ENCODE measurements around the gene RXRA.

The RXRA gene

DNA sequence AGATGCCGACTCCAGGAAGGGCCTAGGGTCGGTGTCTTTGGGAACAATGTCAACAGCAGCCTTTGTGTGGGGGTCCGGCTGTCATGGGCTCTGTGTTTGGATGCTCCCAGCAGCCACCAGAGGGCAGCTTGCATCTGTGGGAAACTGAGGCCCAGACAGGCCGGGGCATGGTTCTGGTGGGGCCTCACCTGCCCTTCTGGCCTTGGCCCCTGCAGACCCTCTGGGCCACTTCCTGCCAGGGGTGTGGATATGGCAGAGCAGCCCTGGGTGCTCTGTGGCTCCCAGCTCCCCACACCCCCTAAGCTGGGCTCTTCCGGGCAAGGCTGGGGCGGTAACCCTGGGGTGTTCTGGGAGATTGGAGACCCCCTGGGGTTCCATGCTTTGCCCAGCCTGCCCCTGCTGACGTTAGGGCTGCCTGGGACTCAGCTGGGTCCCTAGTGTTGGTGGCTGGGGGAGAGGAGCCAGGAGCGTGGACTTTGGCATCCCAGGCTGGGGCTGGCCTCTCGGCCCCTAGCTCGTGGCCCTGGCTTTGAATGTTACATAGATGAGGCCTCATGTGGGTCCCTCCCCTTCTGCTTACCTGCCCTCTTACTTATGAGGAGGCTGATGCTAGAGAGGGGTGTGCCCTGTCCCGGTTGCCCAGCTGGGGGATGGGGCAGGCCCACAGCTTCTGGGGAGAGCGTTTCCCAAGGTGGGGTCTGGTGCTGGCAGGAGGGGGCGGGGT lies 38.3 kb downstream of the RXRA start:
- Histone ChIP-seq H2AFZ (ENCODE audit: low read length) (no peak overlapping the region), H3K9me2 (ENCODE audit: low read depth, low read length) (no peaks in the 10 kb centered on the region), H3K79me2 (ENCODE audit: insufficient read depth, low read length) (no peaks in the 10 kb centered on the region), H3K4me2 (ENCODE audit: low read length) (no peak overlapping the region), H3K4me3 (ENCODE audit: low read depth, low read length, poor library complexity, severe bottlenecking) (no peak overlapping the region), H3K9me3 (ENCODE audit: low read length) (no peaks in the 10 kb centered on the region), H3K9ac (ENCODE audit: low read length) (no peak overlapping the region), H3K27ac (ENCODE audit: low read depth, low read length, poor library complexity, severe bottlenecking) (no peak overlapping the region), H3K36me3 (ENCODE audit: insufficient read depth, low read length) (no peaks in the 10 kb centered on the region), H3F3A (ENCODE audit: insufficient read depth, low read length) (no peaks in the 10 kb centered on the region), H3K4me1 (ENCODE audit: insufficient read depth, low read length, severe bottlenecking) (no peaks in the 10 kb centered on the region), H4K20me1 (ENCODE audit: insufficient read depth, low read length) (no peaks in the 10 kb centered on the region), H3K27me3 (ENCODE audit: insufficient read depth, low read length) (peaks cover 6% of the 10 kb centered on the region; the same call in 1 of the 2 replicates)
- TF ChIP-seq EZH2 (IDR thresholded peaks at IDR 0.05; ENCODE audit: borderline replicate concordance, low read length) = no peak
- TF ChIP-seq, protein P1, sequence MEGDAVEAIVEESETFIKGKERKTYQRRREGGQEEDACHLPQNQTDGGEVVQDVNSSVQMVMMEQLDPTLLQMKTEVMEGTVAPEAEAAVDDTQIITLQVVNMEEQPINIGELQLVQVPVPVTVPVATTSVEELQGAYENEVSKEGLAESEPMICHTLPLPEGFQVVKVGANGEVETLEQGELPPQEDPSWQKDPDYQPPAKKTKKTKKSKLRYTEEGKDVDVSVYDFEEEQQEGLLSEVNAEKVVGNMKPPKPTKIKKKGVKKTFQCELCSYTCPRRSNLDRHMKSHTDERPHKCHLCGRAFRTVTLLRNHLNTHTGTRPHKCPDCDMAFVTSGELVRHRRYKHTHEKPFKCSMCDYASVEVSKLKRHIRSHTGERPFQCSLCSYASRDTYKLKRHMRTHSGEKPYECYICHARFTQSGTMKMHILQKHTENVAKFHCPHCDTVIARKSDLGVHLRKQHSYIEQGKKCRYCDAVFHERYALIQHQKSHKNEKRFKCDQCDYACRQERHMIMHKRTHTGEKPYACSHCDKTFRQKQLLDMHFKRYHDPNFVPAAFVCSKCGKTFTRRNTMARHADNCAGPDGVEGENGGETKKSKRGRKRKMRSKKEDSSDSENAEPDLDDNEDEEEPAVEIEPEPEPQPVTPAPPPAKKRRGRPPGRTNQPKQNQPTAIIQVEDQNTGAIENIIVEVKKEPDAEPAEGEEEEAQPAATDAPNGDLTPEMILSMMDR (IDR thresholded peaks at IDR 0.05; ENCODE audit: low read length) = peak; percentile 30; the same call in 1 of the 2 replicates

DNA sequence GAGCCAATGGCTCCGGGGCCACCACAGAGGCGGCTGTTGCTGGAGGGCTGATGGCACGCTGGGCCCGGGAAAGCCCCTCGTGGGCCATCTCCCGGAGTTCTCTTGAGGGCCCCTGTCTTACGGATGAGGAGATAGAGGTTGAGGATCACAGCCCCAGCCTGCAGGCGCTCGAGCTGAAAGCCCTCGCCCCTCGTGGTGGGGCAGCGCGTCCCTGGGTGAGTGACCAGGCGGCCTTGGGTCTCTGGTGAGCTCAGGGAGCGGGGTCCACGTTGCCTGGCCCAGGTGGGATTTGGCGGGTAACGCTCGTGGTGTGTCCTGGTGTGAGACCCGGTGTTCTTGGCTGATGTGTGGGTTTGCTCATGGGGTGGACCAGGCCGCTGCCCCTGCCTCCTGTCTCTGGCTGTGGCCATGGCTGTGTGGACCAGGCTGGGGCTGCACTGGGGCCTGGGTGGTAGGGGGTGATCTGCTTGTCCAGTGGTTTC lies 38.9 kb downstream of the RXRA start:
- Histone ChIP-seq H3K9ac (ENCODE audit: low read length) (no peak overlapping the region), H3K36me3 (ENCODE audit: insufficient read depth, low read length) (no peaks in the 10 kb centered on the region), H3F3A (ENCODE audit: insufficient read depth, low read length) (no peaks in the 10 kb centered on the region), H3K79me2 (ENCODE audit: insufficient read depth, low read length) (no peaks in the 10 kb centered on the region), H3K9me2 (ENCODE audit: low read depth, low read length) (no peaks in the 10 kb centered on the region), H3K4me1 (ENCODE audit: insufficient read depth, low read length, severe bottlenecking) (no peaks in the 10 kb centered on the region), H3K27ac (ENCODE audit: low read depth, low read length, poor library complexity, severe bottlenecking) (no peak overlapping the region), H3K4me2 (ENCODE audit: low read length) (no peak overlapping the region), H4K20me1 (ENCODE audit: insufficient read depth, low read length) (no peaks in the 10 kb centered on the region), H3K9me3 (ENCODE audit: low read length) (no peaks in the 10 kb centered on the region), H3K4me3 (ENCODE audit: low read depth, low read length, poor library complexity, severe bottlenecking) (no peak overlapping the region), H3K27me3 (ENCODE audit: insufficient read depth, low read length) (peaks cover 6% of the 10 kb centered on the region; the same call in 1 of the 2 replicates), H2AFZ (ENCODE audit: low read length) (no peak overlapping the region)
- TF ChIP-seq EZH2 (IDR thresholded peaks at IDR 0.05; ENCODE audit: borderline replicate concordance, low read length) = no peak
- TF ChIP-seq, protein P1 (IDR thresholded peaks at IDR 0.05; ENCODE audit: low read length) = no peak

DNA sequence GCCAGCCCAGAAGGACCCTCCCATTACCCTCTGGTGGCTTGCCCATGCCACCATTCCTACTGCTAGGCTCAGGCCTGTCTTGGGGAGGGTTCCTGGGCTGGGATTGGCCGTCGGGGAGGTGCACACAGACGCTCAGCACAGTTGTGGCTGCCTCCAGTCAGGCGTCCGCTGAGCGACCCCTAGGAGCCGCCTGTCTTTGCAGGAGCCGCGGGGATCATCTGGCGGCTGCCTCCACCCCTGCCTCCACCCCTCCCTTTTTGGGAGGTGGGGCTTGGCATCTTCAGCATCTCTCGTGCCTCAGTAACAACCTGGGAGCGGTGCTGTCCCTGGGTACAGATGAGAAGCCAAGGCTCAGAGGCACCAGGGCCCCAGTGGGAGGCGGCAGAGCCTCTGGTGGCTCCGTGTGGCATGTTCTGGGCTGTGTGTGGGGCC lies 39.6 kb downstream of the RXRA start:
- Histone ChIP-seq H2AFZ (ENCODE audit: low read length) (no peak overlapping the region), H3K27me3 (ENCODE audit: insufficient read depth, low read length) (peaks cover 6% of the 10 kb centered on the region; the same call in 1 of the 2 replicates), H3K4me1 (ENCODE audit: insufficient read depth, low read length, severe bottlenecking) (no peaks in the 10 kb centered on the region), H3K9ac (ENCODE audit: low read length) (no peak overlapping the region), H3K36me3 (ENCODE audit: insufficient read depth, low read length) (no peaks in the 10 kb centered on the region), H3K4me2 (ENCODE audit: low read length) (no peak overlapping the region), H3K9me3 (ENCODE audit: low read length) (no peaks in the 10 kb centered on the region), H3F3A (ENCODE audit: insufficient read depth, low read length) (no peaks in the 10 kb centered on the region), H4K20me1 (ENCODE audit: insufficient read depth, low read length) (no peaks in the 10 kb centered on the region), H3K27ac (ENCODE audit: low read depth, low read length, poor library complexity, severe bottlenecking) (no peak overlapping the region), H3K79me2 (ENCODE audit: insufficient read depth, low read length) (no peaks in the 10 kb centered on the region), H3K9me2 (ENCODE audit: low read depth, low read length) (no peaks in the 10 kb centered on the region), H3K4me3 (ENCODE audit: low read depth, low read length, poor library complexity, severe bottlenecking) (no peak overlapping the region)
- TF ChIP-seq, protein P1 (IDR thresholded peaks at IDR 0.05; ENCODE audit: low read length) = no peak
- TF ChIP-seq EZH2 (IDR thresholded peaks at IDR 0.05; ENCODE audit: borderline replicate concordance, low read length) = no peak
